SK-N-MC (cell line): ENCODE measurements around the gene LRMDA.

Source experiments
- EZH2 ChIP-seq: fragments of 200-600 bp; sonication (generic); IDR thresholded peaks from one replicate; pipeline ENCODE4 v1.6.1; 2017; ENCODE audit warnings: antibody characterized with exemption
- FOXP2 ChIP-seq: optimal IDR thresholded peaks from 2 replicates; pipeline ENCODE3; 2011; ENCODE audit warnings: mild to moderate bottlenecking, moderate library complexity; ENCODE audit not compliant: insufficient read depth; ENCODE audit errors: extremely low read length, control extremely low read depth
- POLR2AphosphoS5 ChIP-seq: IDR thresholded peaks from 2 replicates; pipeline ENCODE4 v1.6.1; 2012; ENCODE audit warnings: mild to moderate bottlenecking, low read depth, low read length, borderline replicate concordance

DNA sequence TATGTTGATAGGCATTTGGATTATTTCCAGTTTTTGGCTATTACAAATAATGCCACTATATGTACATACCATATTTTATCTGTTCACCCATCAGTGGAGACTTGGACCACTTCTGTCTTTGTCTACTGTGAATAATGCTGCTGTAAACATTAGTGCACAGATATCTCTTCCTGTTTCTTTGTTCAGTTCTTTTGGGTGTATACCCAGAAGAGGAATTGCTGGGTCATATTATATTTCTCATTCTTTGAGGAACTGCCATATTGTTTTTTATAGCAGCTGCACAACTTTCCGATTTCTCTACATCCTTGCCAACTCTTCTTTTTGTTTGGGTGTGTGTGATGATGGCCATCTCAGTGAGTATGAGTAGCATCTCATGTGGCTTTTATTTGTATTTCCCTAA is 218.0 kb downstream of the LRMDA start:
- TF ChIP-seq EZH2 (no peak), POLR2AphosphoS5 (no peak), FOXP2 (no peak)
